GM23338 (cell line): ENCODE results near the gene SLC2A9. TPM values are rescaled to one million over a fixed set of nuclear protein-coding genes. Genes with fewer than 3 reads are reported as not detected.

ENCODE experiments used
- ATAC-seq: fragments of 200-7000 bp; cut with Tn5 transposase; 3 replicates; pipeline ENCODE4 v1.9.1; 2020
- DNase-seq: peaks from one replicate; pipeline ENCODE4 v3.0.0-alpha.2; 2015; ENCODE audit warnings: low spot score
- H2AFZ ChIP-seq: fragments of 200-600 bp; sonication (generic); 2 replicates; pipeline ENCODE4 v1.8.0; 2016; ENCODE audit warnings: antibody characterized with exemption, mild to moderate bottlenecking, moderate library complexity
- H3F3A ChIP-seq: fragments of 200-600 bp; sonication (generic); replicated peaks from 2 replicates; pipeline ENCODE4 v1.8.0; 2017; ENCODE audit warnings: antibody characterized with exemption, mixed run types, low read depth
- H3K27ac ChIP-seq: fragments of 200-600 bp; sonication (generic); 2 replicates; pipeline ENCODE4 v1.6.1; 2016; ENCODE audit warnings: low read depth
- H3K27me3 ChIP-seq: fragments of 200-600 bp; sonication (generic); 2 replicates; pipeline ENCODE4 v1.8.0; 2016; ENCODE audit warnings: mild to moderate bottlenecking, mixed run types, moderate library complexity; ENCODE audit not compliant: insufficient read depth
- H3K36me3 ChIP-seq: fragments of 200-600 bp; sonication (generic); 2 replicates; pipeline ENCODE4 v1.8.0; 2016; ENCODE audit warnings: mild to moderate bottlenecking; ENCODE audit not compliant: insufficient read depth
- H3K4me1 ChIP-seq: fragments of 200-600 bp; sonication (generic); 2 replicates; pipeline ENCODE4 v1.8.0; 2016; ENCODE audit warnings: mild to moderate bottlenecking, moderate library complexity; ENCODE audit not compliant: insufficient read depth
- H3K4me2 ChIP-seq: fragments of 200-600 bp; sonication (generic); 2 replicates; pipeline ENCODE4 v1.7.1; 2017; ENCODE audit warnings: mixed run types
- H3K4me3 ChIP-seq: fragments of 200-600 bp; sonication (generic); 2 replicates; pipeline ENCODE4 v1.6.1; 2016; ENCODE audit warnings: mixed run types
- H3K79me2 ChIP-seq: fragments of 200-600 bp; sonication (generic); replicated peaks from 2 replicates; pipeline ENCODE4 v1.8.0; 2017; ENCODE audit warnings: mild to moderate bottlenecking; ENCODE audit not compliant: insufficient read depth
- H3K9me2 ChIP-seq: fragments of 200-600 bp; sonication (generic); 2 replicates; pipeline ENCODE4 v1.8.0; 2017; ENCODE audit not compliant: insufficient read depth
- H4K20me1 ChIP-seq: fragments of 200-600 bp; sonication (generic); replicated peaks from 2 replicates; pipeline ENCODE4 v1.8.0; 2017; ENCODE audit warnings: mild to moderate bottlenecking; ENCODE audit not compliant: insufficient read depth
- H3K27ac Mint-ChIP-seq: 2 replicates; pipeline ENCODE4 v1.8.0; 2020; ENCODE audit warnings: inconsistent platforms, mild to moderate bottlenecking, moderate library complexity, mixed read lengths
- H3K27me3 Mint-ChIP-seq: 3 replicates; pipeline ENCODE4 v1.8.0; 2022; ENCODE audit warnings: low read depth, mild to moderate bottlenecking, moderate library complexity, mixed read lengths, inconsistent platforms; ENCODE audit not compliant: insufficient read depth, poor library complexity
- H3K36me3 Mint-ChIP-seq: 3 replicates; pipeline ENCODE4 v1.8.0; 2021; ENCODE audit warnings: low read depth, mild to moderate bottlenecking, inconsistent platforms, moderate library complexity, mixed read lengths
- H3K4me1 Mint-ChIP-seq: 3 replicates; pipeline ENCODE4 v1.8.0; 2020; ENCODE audit warnings: mild to moderate bottlenecking, inconsistent platforms, mixed read lengths
- H3K4me3 Mint-ChIP-seq: 3 replicates; pipeline ENCODE4 v1.8.0; 2021; ENCODE audit warnings: moderate library complexity, mild to moderate bottlenecking, inconsistent platforms, mixed read lengths
- H3K9me3 Mint-ChIP-seq: 3 replicates; pipeline ENCODE4 v1.8.0; 2020; ENCODE audit warnings: moderate library complexity, mild to moderate bottlenecking, inconsistent platforms, mixed read lengths
- CREB1 ChIP-seq: fragments of 250-450 bp; sonication (Bioruptor Pico); IDR thresholded peaks from 2 replicates; pipeline ENCODE4 v1.5.0; 2020; ENCODE audit warnings: low read depth, mild to moderate bottlenecking, moderate library complexity
- CTCF ChIP-seq, 2 experiments: fragments of 200-600 bp in 1 of 2; sonication (generic) in 1 of 2; conservative IDR thresholded peaks; 2 replicates each; pipeline versions ENCODE4 v1.5.1 to v1.6.1; 2016 to 2017; ENCODE audit warnings: antibody characterized with exemption in 2 of 2, low read depth in 2 of 2, mild to moderate bottlenecking in 2 of 2, moderate library complexity in 1 of 2
- EZH2 ChIP-seq: fragments of 200-600 bp; sonication (generic); IDR thresholded peaks from one replicate; pipeline ENCODE4 v1.8.0; 2017; ENCODE audit warnings: antibody characterized with exemption, mild to moderate bottlenecking, low read depth; ENCODE audit not compliant: unreplicated experiment
- JUNB ChIP-seq: IDR thresholded peaks from one replicate; pipeline ENCODE4 v1.6.1; 2016; ENCODE audit warnings: antibody characterized with exemption; ENCODE audit not compliant: unreplicated experiment
- NANOG ChIP-seq: IDR thresholded peaks from 2 replicates; pipeline ENCODE4 v1.6.1; 2016; ENCODE audit warnings: antibody characterized with exemption, borderline replicate concordance
- STAT1 ChIP-seq: IDR thresholded peaks from one replicate; pipeline ENCODE4 v1.6.1; 2016; ENCODE audit warnings: antibody characterized with exemption; ENCODE audit not compliant: unreplicated experiment
- ZNF331 ChIP-seq: fragments of 250-450 bp; sonication (Bioruptor Pico); IDR thresholded peaks from 2 replicates; pipeline ENCODE4 v1.5.0; 2020; ENCODE audit warnings: low read depth, mild to moderate bottlenecking, moderate library complexity
- polyA plus RNA-seq: library from polyadenylated mRNA; unstranded; fragments of >200 nt; fragmentation: Nextera tagmentation; extraction: Ambion mirVana; gene quantifications from 2 replicates; pipeline ENCODE4 v1.2.1, GENCODE V29; 2016
- total RNA-seq: library from RNA; depleted of rRNA; stranded (reverse); fragments of >200 nt; shearing (Covaris generic); gene quantifications from 2 replicates; pipeline ENCODE4 v1.2.3, GENCODE V29; 2014
- TF ChIP-seq, protein P1 (sequence below): IDR thresholded peaks from one replicate; pipeline ENCODE4 v1.6.1; 2018; ENCODE audit warnings: antibody characterized with exemption; ENCODE audit not compliant: unreplicated experiment
- TF ChIP-seq, protein P2 (sequence below): IDR thresholded peaks from 2 replicates; pipeline ENCODE4 v1.6.1; 2016; ENCODE audit warnings: antibody characterized with exemption

The SLC2A9 gene
- total and polyA plus RNA-seq, 2 experiments from 2014 or later: 0.21 to 0.40 TPM

GRCh38 chr4:10034136-10034535 is 12.8 kb upstream of the SLC2A9 start:
- no peak overlapping the region for H3K4me3 ChIP-seq
- no peak overlapping the region for H3K4me2 ChIP-seq
- no peaks in the 10 kb centered on the region for H4K20me1 ChIP-seq
- no peaks in the 10 kb centered on the region for H3K36me3 ChIP-seq
- Mint-ChIP-seq H3K4me3 (no peak overlapping the region), H3K9me3 (no peaks in the 10 kb centered on the region), H3K4me1 (peaks cover 5% of the 10 kb centered on the region), H3K27ac (no peak overlapping the region), H3K36me3 (no peaks in the 10 kb centered on the region), H3K27me3 (no peaks in the 10 kb centered on the region)
- no peak overlapping the region for H2AFZ ChIP-seq
- H3K79me2 ChIP-seq: no peaks in the 10 kb centered on the region
- H3K27ac ChIP-seq: no peak overlapping the region
- TF ChIP-seq CTCF (conservative IDR thresholded peaks at IDR 0.05; ENCODE audit: low read depth in 2 of 2): no peak
- TF ChIP-seq, protein P1, sequence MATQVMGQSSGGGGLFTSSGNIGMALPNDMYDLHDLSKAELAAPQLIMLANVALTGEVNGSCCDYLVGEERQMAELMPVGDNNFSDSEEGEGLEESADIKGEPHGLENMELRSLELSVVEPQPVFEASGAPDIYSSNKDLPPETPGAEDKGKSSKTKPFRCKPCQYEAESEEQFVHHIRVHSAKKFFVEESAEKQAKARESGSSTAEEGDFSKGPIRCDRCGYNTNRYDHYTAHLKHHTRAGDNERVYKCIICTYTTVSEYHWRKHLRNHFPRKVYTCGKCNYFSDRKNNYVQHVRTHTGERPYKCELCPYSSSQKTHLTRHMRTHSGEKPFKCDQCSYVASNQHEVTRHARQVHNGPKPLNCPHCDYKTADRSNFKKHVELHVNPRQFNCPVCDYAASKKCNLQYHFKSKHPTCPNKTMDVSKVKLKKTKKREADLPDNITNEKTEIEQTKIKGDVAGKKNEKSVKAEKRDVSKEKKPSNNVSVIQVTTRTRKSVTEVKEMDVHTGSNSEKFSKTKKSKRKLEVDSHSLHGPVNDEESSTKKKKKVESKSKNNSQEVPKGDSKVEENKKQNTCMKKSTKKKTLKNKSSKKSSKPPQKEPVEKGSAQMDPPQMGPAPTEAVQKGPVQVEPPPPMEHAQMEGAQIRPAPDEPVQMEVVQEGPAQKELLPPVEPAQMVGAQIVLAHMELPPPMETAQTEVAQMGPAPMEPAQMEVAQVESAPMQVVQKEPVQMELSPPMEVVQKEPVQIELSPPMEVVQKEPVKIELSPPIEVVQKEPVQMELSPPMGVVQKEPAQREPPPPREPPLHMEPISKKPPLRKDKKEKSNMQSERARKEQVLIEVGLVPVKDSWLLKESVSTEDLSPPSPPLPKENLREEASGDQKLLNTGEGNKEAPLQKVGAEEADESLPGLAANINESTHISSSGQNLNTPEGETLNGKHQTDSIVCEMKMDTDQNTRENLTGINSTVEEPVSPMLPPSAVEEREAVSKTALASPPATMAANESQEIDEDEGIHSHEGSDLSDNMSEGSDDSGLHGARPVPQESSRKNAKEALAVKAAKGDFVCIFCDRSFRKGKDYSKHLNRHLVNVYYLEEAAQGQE: no peak
- TF ChIP-seq NANOG: no peak
- TF ChIP-seq, protein P2, sequence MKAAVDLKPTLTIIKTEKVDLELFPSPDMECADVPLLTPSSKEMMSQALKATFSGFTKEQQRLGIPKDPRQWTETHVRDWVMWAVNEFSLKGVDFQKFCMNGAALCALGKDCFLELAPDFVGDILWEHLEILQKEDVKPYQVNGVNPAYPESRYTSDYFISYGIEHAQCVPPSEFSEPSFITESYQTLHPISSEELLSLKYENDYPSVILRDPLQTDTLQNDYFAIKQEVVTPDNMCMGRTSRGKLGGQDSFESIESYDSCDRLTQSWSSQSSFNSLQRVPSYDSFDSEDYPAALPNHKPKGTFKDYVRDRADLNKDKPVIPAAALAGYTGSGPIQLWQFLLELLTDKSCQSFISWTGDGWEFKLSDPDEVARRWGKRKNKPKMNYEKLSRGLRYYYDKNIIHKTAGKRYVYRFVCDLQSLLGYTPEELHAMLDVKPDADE: no peak
- no peak for TF ChIP-seq CREB1 (CRISPR knock-in tag)
- no peak for TF ChIP-seq JUNB
- no peak for TF ChIP-seq EZH2
- no peak for TF ChIP-seq STAT1
- TF ChIP-seq ZNF331 (CRISPR knock-in tag): no peak
- no peaks in the 10 kb centered on the region for H3F3A ChIP-seq
- H3K9me2 ChIP-seq: no peaks in the 10 kb centered on the region
- no peak for DNase-seq
- no peak; the same call in 2 of the 3 replicates for ATAC-seq
- no peaks in the 10 kb centered on the region for H3K27me3 ChIP-seq
- no peaks in the 10 kb centered on the region for H3K4me1 ChIP-seq
